GM12878 (cell line): ENCODE measurements around the gene ARRDC5. TPM values are rescaled to one million over a fixed set of nuclear protein-coding genes. Genes with fewer than 3 reads are reported as not detected.

Source experiments
- ATAC-seq: fragments of 200-7000 bp; cut with Tn5 transposase; 3 replicates; pipeline ENCODE4 v1.9.1; 2020; ENCODE audit warnings: mild to moderate bottlenecking, moderate library complexity
- BruUV-seq: library from RNA; stranded (reverse); fragments of 400-500 nt; replicated peaks from 2 replicates; lab custom pipeline; 2021; lab: Mats Ljungman, UMichigan
- CTCF ChIA-PET: fragments of 300-600 bp; sonication (Branson Sonifier 250); formaldehyde crosslinking; extraction: SDS; loops from one replicate; lab custom pipeline; 2021; ENCODE audit warnings: inconsistent platforms; lab: Yijun Ruan, JAX
- POLR2A ChIA-PET: fragments of 350-600 bp; formaldehyde crosslinking; extraction: SDS; loops from one replicate; lab custom pipeline; 2021; ENCODE audit warnings: inconsistent platforms; lab: Charles Lee
- RAD21 ChIA-PET: fragments of 300-600 bp; sonication (Branson Sonifier 250); formaldehyde crosslinking; loops from one replicate; lab custom pipeline; 2023; ENCODE audit warnings: antibody characterized with exemption; ENCODE audit not compliant: unreplicated experiment; lab: Charles Lee
- SMC1A ChIA-PET: fragments of 300-600 bp; sonication (Branson Sonifier 250); formaldehyde crosslinking; loops from one replicate; lab custom pipeline; 2023; ENCODE audit not compliant: unreplicated experiment, uncharacterized antibody; lab: Charles Lee
- DNase-seq: peaks from one replicate; pipeline ENCODE4 v3.0.0-alpha.2; 2011; ENCODE audit warnings: low read depth, low spot score
- FAIRE-seq: peaks from 3 replicates; lab custom pipeline; 2011; peaks lifted over from hg19 to GRCh38; lab: Jason Lieb, UNC
- H2AFZ ChIP-seq: 2 replicates; pipeline ENCODE4 v1.6.0; 2011; ENCODE audit warnings: low read depth, low read length, control low read depth; ENCODE audit not compliant: control insufficient read depth
- H3K27ac ChIP-seq: 2 replicates; pipeline ENCODE4 v1.5.1; 2011; ENCODE audit warnings: control low read depth; ENCODE audit not compliant: control insufficient read depth, insufficient read depth
- H3K27me3 ChIP-seq, 2 experiments: replicated peaks in 1 of 2; 2 replicates each; pipeline versions ENCODE4 v1.6.0 to v1.6.1; 2011; ENCODE audit warnings: low read length in 1 of 2; ENCODE audit not compliant: control insufficient read depth in 2 of 2, insufficient read depth in 2 of 2
- H3K36me3 ChIP-seq, 2 experiments: 2 replicates each; pipeline ENCODE4 v1.5.1; 2011; ENCODE audit warnings: low read length in 1 of 2; ENCODE audit not compliant: control insufficient read depth in 2 of 2, insufficient read depth in 2 of 2
- H3K4me1 ChIP-seq: 2 replicates; pipeline ENCODE4 v1.6.1; 2011; ENCODE audit warnings: mild to moderate bottlenecking, low read length, moderate library complexity, mixed read lengths; ENCODE audit not compliant: control insufficient read depth, insufficient read depth
- H3K4me2 ChIP-seq: 2 replicates; pipeline ENCODE4 v1.6.0; 2011; ENCODE audit warnings: control low read depth; ENCODE audit not compliant: control insufficient read depth, insufficient read depth
- H3K4me3 ChIP-seq: fragments of 200-600 bp; sonication (generic); 2 replicates; pipeline ENCODE4 v1.5.1; 2016
- H3K79me2 ChIP-seq: 2 replicates; pipeline ENCODE4 v1.6.0; 2011; ENCODE audit warnings: low read length; ENCODE audit not compliant: control insufficient read depth, insufficient read depth
- H3K9ac ChIP-seq: 2 replicates; pipeline ENCODE4 v1.8.0; 2011; ENCODE audit warnings: low read length, control low read depth, mixed read lengths; ENCODE audit not compliant: control insufficient read depth, insufficient read depth
- H3K9me3 ChIP-seq: replicated peaks from 3 replicates; pipeline ENCODE4 v1.5.1; 2011; ENCODE audit warnings: mild to moderate bottlenecking, low read length; ENCODE audit not compliant: control insufficient read depth, insufficient read depth
- H4K20me1 ChIP-seq: 2 replicates; pipeline ENCODE4 v1.6.0; 2011; ENCODE audit not compliant: control insufficient read depth, insufficient read depth
- BCL11A ChIP-seq: IDR thresholded peaks from 2 replicates; pipeline ENCODE4 v1.6.1; 2011; ENCODE audit warnings: low read depth, low read length
- CBFB ChIP-seq: IDR thresholded peaks from 2 replicates; pipeline ENCODE4 v1.6.1; 2016; ENCODE audit warnings: antibody characterized with exemption, low read depth
- CHD4 ChIP-seq: fragments of 200-600 bp; sonication (generic); IDR thresholded peaks from 2 replicates; pipeline ENCODE4 v1.6.1; 2016; ENCODE audit warnings: mild to moderate bottlenecking
- FOXK2 ChIP-seq: fragments of 450-650 bp; IDR thresholded peaks from 2 replicates; pipeline ENCODE4 v1.6.1; 2017; ENCODE audit warnings: mild to moderate bottlenecking, moderate library complexity
- GABPA ChIP-seq: IDR thresholded peaks from 2 replicates; pipeline ENCODE4 v1.6.1; 2014; ENCODE audit warnings: antibody characterized with exemption, low read depth, mild to moderate bottlenecking, inconsistent platforms
- GATAD2B ChIP-seq: fragments of 450-650 bp; conservative IDR thresholded peaks from 2 replicates; pipeline ENCODE4 v1.6.1; 2017; ENCODE audit warnings: low read depth, mild to moderate bottlenecking, moderate library complexity
- IRF4 ChIP-seq: IDR thresholded peaks from 2 replicates; pipeline ENCODE4 v1.6.1; 2011; ENCODE audit warnings: low read depth, low read length
- MYB ChIP-seq: fragments of 150-350 bp; IDR thresholded peaks from 2 replicates; pipeline ENCODE4 v1.6.1; 2014; ENCODE audit warnings: mild to moderate bottlenecking, low read depth, low read length, borderline replicate concordance
- RUNX3 ChIP-seq: IDR thresholded peaks from 2 replicates; pipeline ENCODE4 v1.6.1; 2012; ENCODE audit warnings: low read length, inconsistent platforms
- SREBF2 ChIP-seq: IDR thresholded peaks from 2 replicates; pipeline ENCODE4 v1.6.1; 2012; ENCODE audit warnings: mild to moderate bottlenecking, low read length
- ZNF217 ChIP-seq: fragments of 450-650 bp; IDR thresholded peaks from 2 replicates; pipeline ENCODE4 v1.6.1; 2017; ENCODE audit warnings: antibody characterized with exemption, mild to moderate bottlenecking
- ZNF24 ChIP-seq: fragments of 450-650 bp; IDR thresholded peaks from 2 replicates; pipeline ENCODE4 v1.6.1; 2017; ENCODE audit warnings: antibody characterized with exemption, mild to moderate bottlenecking
- ZNF274 ChIP-seq: IDR thresholded peaks from one replicate; pipeline ENCODE4 v1.8.0; 2011; ENCODE audit not compliant: insufficient read length, insufficient read depth
- WGBS: methylation state at CpG from one replicate; pipeline ENCODE4 v1.1.6; 2016; ENCODE audit warnings: low lambda C conversion rate; ENCODE audit not compliant: insufficient replicate concordance, insufficient coverage; ENCODE audit errors: missing lambda C conversion rate; 5-methylcytosine and 5-hydroxymethylcytosine counted together
- in situ Hi-C: fragments of 300-500 bp; cut with MboI; formaldehyde crosslinking; loops from 9 replicates; pipeline ENCODE4 v1.14.3; 2018; ENCODE audit warnings: mixed read lengths
- intact Hi-C: fragments of 100-400 bp; cut with micrococcal nuclease; formaldehyde crosslinking; loops from one replicate; pipeline ENCODE4 v1.14.2; 2022; ENCODE audit not compliant: unreplicated experiment
- polyA plus RNA-seq, 11 experiments: library from polyadenylated mRNA; depleted of rRNA in 4 of 11; unstranded in 6 of 11; stranded (reverse) in 5 of 11; fragments of >200 nt; fragmentation: Nextera tagmentation in 4 of 11; fragmentation: Illumina TruSeq in 1 of 11; extraction: Ambion mirVana in 4 of 11; extraction: Trizol in 1 of 11; gene quantifications; 1 replicate in 1 of 11; 2 replicates in 10 of 11; pipeline versions ENCODE4 v1.2.1 to v1.2.3, GENCODE V29; 2011 to 2016; ENCODE audit warnings: inconsistent platforms in 2 of 11, missing spikeins in 2 of 11, low read depth in 1 of 11
- total RNA-seq, 4 experiments: library from RNA; depleted of rRNA in 3 of 4; stranded (reverse); fragments of >200 nt in 3 of 4; fragmentation: Illumina TruSeq in 1 of 4; extraction: Trizol in 1 of 4; gene quantifications; 2 replicates each; pipeline versions ENCODE4 v1.2.1 to v1.2.3, GENCODE V29; 2013 to 2021
- TF ChIP-seq, protein P1 (sequence below): IDR thresholded peaks from 2 replicates; pipeline ENCODE4 v1.6.1; 2011; ENCODE audit warnings: low read depth, mild to moderate bottlenecking, low read length, moderate library complexity, borderline replicate concordance; ENCODE audit errors: extremely low read depth
- TF ChIP-seq, protein P2 (sequence below): fragments of 450-650 bp; IDR thresholded peaks from 2 replicates; pipeline ENCODE4 v1.6.1; 2016; ENCODE audit warnings: mild to moderate bottlenecking

Gene ARRDC5
- total and polyA plus RNA-seq, 10 of the 15 experiments (the other 5 are each of a cell fraction or from before 2014, with no cell fraction given), result 0.03 to 0.38 (median 0.12) TPM; not detected in 2

DNA sequence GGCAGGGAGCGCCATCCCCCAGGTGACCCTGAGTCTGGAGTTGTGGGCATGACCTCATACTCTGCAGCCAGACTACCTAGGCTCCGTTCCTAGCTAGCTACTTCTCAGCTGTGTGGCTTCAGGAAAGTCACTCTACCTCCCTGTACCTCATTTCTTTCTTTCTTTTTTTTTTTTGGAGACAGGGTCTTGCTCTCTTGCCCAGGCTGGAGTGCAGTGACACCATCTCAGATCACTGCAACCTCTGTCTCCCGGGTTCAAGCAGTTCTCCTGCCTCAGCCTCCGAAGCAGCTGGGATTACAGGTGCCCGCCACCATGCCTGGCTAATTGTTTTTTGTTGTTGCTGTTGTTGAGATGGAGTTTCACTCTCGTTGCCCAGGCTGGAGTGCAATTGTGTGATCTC lies 50.2 kb downstream of the ARRDC5 start:
- FAIRE-seq (no peak), ATAC-seq (no peak)
- intact Hi-C loops, result no loop called here
- no peak overlapping the region for H3K27ac ChIP-seq
- H3K79me2 ChIP-seq, result no peaks in the 10 kb centered on the region
- RAD21 ChIA-PET, result interaction anchor here (1.1 to 7.6 kb wide), 3 partner anchors 9 to 59 kb away, joined by 4 to 158 read pairs (median 20); no protein-coding TSS in a partner anchor
- no TSS peak for BruUV-seq
- H3K27me3 ChIP-seq, result no peaks in the 10 kb centered on the region
- no peak overlapping the region for H2AFZ ChIP-seq
- no peak for TF ChIP-seq CBFB
- TF ChIP-seq IRF4, result no peak
- no peak for TF ChIP-seq BCL11A
- TF ChIP-seq ZNF24, result no peak
- TF ChIP-seq GABPA, result no peak
- TF ChIP-seq GATAD2B, result no peak
- TF ChIP-seq FOXK2, result no peak
- TF ChIP-seq ZNF274, result no peak
- TF ChIP-seq ZNF217, result no peak
- TF ChIP-seq CHD4, result no peak
- TF ChIP-seq MYB, result no peak
- TF ChIP-seq, protein P1, sequence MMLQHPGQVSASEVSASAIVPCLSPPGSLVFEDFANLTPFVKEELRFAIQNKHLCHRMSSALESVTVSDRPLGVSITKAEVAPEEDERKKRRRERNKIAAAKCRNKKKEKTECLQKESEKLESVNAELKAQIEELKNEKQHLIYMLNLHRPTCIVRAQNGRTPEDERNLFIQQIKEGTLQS, result no peak
- TF ChIP-seq, protein P2, sequence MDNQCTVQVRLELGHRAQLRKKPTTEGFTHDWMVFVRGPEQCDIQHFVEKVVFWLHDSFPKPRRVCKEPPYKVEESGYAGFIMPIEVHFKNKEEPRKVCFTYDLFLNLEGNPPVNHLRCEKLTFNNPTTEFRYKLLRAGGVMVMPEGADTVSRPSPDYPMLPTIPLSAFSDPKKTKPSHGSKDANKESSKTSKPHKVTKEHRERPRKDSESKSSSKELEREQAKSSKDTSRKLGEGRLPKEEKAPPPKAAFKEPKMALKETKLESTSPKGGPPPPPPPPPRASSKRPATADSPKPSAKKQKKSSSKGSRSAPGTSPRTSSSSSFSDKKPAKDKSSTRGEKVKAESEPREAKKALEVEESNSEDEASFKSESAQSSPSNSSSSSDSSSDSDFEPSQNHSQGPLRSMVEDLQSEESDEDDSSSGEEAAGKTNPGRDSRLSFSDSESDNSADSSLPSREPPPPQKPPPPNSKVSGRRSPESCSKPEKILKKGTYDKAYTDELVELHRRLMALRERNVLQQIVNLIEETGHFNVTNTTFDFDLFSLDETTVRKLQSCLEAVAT, result no peak
- TF ChIP-seq SREBF2, result no peak
- no peak for TF ChIP-seq RUNX3
- TF ChIP-seq, all 136 proteins: peak for 0
- peaks cover 28% of the 10 kb centered on the region for H3K4me1 ChIP-seq
- WGBS, result 81% methylated on average over 6 of the region's 6 CpGs
- in situ Hi-C loops, result loop anchor here (5.0 kb wide), 1 partner anchor 45 kb away; no protein-coding TSS in a partner anchor
- no peaks in the 10 kb centered on the region for H3K9me3 ChIP-seq
- POLR2A ChIA-PET, result interaction anchor here (0.7 to 1.0 kb wide), 2 partner anchors 9 to 35 kb away, joined by 3 to 6 read pairs; no protein-coding TSS in a partner anchor
- no peak for DNase-seq
- no peak overlapping the region for H3K4me2 ChIP-seq
- H3K36me3 ChIP-seq, result peaks cover 7% of the 10 kb centered on the region in 2 experiments
- no peak overlapping the region for H3K9ac ChIP-seq
- no peaks in the 10 kb centered on the region for H4K20me1 ChIP-seq
- SMC1A ChIA-PET, result interaction anchor here (1.1 to 13.9 kb wide), 5 partner anchors 10 to 59 kb away, joined by 4 to 176 read pairs (median 6); no protein-coding TSS in a partner anchor
- CTCF ChIA-PET, result interaction anchor here (0.7 to 10.7 kb wide), 10 partner anchors 9 to 179 kb away, joined by 4 to 346 read pairs (median 14); partner anchors contain the start of genes KDM4B, PLIN3 and TICAM1
- no peak overlapping the region for H3K4me3 ChIP-seq
